Prostate gland (tissue), 2 donors: ENCODE measurements around the gene IL9. TPM values are rescaled to one million over a fixed set of nuclear protein-coding genes. Genes with fewer than 3 reads are reported as not detected.

Experiments
- DNase-seq: peaks from one replicate; pipeline ENCODE4 v3.0.0-alpha.2; 2019; ENCODE audit warnings: low spot score
- H3K27ac ChIP-seq, 2 donors: fragments of 200-600 bp; sonication (generic); 2 replicates each; pipeline ENCODE4 v1.5.1; 2017 to 2019
- H3K27me3 ChIP-seq: fragments of 200-600 bp; sonication (generic); replicated peaks from 2 replicates; pipeline ENCODE4 v1.5.1; 2019; ENCODE audit not compliant: insufficient read depth
- H3K36me3 ChIP-seq, 2 donors: fragments of 200-600 bp; sonication (generic); 1 replicate in 1 of 2; 2 replicates in 1 of 2; pipeline versions ENCODE4 v1.5.1 to v1.8.1; 2017 to 2019
- H3K4me1 ChIP-seq: fragments of 200-600 bp; sonication (generic); replicated peaks from 2 replicates; pipeline ENCODE4 v1.5.1; 2019
- H3K4me3 ChIP-seq, 2 donors: fragments of 200-600 bp; sonication (generic); 2 replicates each; pipeline ENCODE4 v1.5.1; 2017 to 2019
- H3K9me3 ChIP-seq: fragments of 200-600 bp; sonication (generic); 2 replicates; pipeline ENCODE4 v1.5.1; 2017
- CTCF ChIP-seq, 4 experiments: fragments of 200-600 bp in 2 of 4; fragments of 450-650 bp in 2 of 4; sonication (generic) in 2 of 4; IDR thresholded peaks; 1 replicate in 3 of 4; 2 replicates in 1 of 4; pipeline ENCODE4 v1.5.1; 2016 to 2019; ENCODE audit warnings: antibody characterized with exemption in 4 of 4, mild to moderate bottlenecking in 2 of 4, moderate library complexity in 2 of 4
- POLR2A ChIP-seq: fragments of 450-650 bp; IDR thresholded peaks from one replicate; pipeline ENCODE4 v1.6.1; 2016; ENCODE audit warnings: antibody characterized with exemption, mild to moderate bottlenecking
- POLR2AphosphoS5 ChIP-seq: sonication (generic); formaldehyde crosslinking; IDR thresholded peaks from one replicate; pipeline ENCODE4 v1.6.1; 2017; ENCODE audit warnings: antibody characterized with exemption
- WGBS: methylation state at CpG from one replicate; pipeline ENCODE4 v1.1.5; 2018; 5-methylcytosine and 5-hydroxymethylcytosine counted together
- intact Hi-C: fragments of 100-400 bp; cut with DNase I; formaldehyde crosslinking; loops from one replicate; pipeline ENCODE4 v1.14.2; 2022
- total RNA-seq, 2 donors: library from RNA; depleted of rRNA; stranded (reverse); fragments of >200 nt; gene quantifications; one replicate each; pipeline ENCODE4 v1.1.0, GENCODE V29; 2016

Gene IL9
- total RNA-seq, 2 donors from 2014 or later = not detected

DNA sequence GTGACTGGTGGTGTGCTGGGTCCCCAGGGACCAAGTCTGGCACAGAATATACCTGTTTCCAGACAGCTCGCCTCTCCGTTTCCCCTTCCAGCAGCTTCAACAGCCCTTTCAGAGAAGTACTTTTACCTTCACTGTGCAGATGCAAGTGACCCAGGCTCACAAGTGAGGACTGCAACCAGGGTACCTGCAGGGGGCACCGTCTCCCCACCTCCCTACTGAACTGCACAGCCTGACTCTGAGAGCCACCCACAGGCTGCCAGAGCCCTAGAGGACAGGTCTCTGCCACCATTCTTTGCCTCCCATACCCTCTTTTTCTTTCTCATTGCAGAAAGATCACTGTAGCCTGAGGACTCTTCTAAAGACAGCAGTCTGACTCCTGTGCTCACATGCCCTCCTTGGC lies 15.4 kb downstream of the IL9 start:
- H3K9me3 ChIP-seq = no peaks in the 10 kb centered on the region
- intact Hi-C loops = loop anchor here (5.0 kb wide), 1 partner anchor 182 kb away; no protein-coding TSS in a partner anchor
- DNase-seq = no peak
- H3K4me1 ChIP-seq = no peaks in the 10 kb centered on the region
- no peak overlapping the region for H3K4me3 ChIP-seq
- H3K27ac ChIP-seq = no peak overlapping the region
- H3K27me3 ChIP-seq = no peaks in the 10 kb centered on the region
- 86% methylated on average over 3 of the region's 3 CpGs for WGBS
- TF ChIP-seq CTCF (IDR thresholded peaks at IDR 0.05) (no peak), POLR2A (no peak), POLR2AphosphoS5 (no peak)
- no peaks in the 10 kb centered on the region for H3K36me3 ChIP-seq

GRCh38 chr5:135879591-135879990 lies 16.1 kb downstream of the IL9 start:
- Histone ChIP-seq H3K27ac (no peak overlapping the region), H3K9me3 (no peaks in the 10 kb centered on the region), H3K4me1 (no peaks in the 10 kb centered on the region), H3K27me3 (no peaks in the 10 kb centered on the region), H3K36me3 (no peaks in the 10 kb centered on the region), H3K4me3 (no peak overlapping the region)
- WGBS = 97% methylated on average over 3 of the region's 3 CpGs
- intact Hi-C loops = no loop called here
- no peak for DNase-seq
- TF ChIP-seq POLR2AphosphoS5 = no peak

- intact Hi-C loops = no loop called here
- Histone ChIP-seq H3K4me1 (no peaks in the 10 kb centered on the region), H3K9me3 (no peaks in the 10 kb centered on the region), H3K4me3 (no peak overlapping the region), H3K27ac (no peak overlapping the region), H3K27me3 (no peaks in the 10 kb centered on the region), H3K36me3 (no peaks in the 10 kb centered on the region)
- no peak for DNase-seq
- WGBS = 65% methylated on average over 4 of the region's 4 CpGs
- no peak for TF ChIP-seq POLR2A
- TF ChIP-seq CTCF (IDR thresholded peaks at IDR 0.05) = no peak
- no peak for TF ChIP-seq POLR2AphosphoS5
Observed at GRCh38 chr5:135878156-135878620, 17.5 kb downstream of the IL9 start.

DNA sequence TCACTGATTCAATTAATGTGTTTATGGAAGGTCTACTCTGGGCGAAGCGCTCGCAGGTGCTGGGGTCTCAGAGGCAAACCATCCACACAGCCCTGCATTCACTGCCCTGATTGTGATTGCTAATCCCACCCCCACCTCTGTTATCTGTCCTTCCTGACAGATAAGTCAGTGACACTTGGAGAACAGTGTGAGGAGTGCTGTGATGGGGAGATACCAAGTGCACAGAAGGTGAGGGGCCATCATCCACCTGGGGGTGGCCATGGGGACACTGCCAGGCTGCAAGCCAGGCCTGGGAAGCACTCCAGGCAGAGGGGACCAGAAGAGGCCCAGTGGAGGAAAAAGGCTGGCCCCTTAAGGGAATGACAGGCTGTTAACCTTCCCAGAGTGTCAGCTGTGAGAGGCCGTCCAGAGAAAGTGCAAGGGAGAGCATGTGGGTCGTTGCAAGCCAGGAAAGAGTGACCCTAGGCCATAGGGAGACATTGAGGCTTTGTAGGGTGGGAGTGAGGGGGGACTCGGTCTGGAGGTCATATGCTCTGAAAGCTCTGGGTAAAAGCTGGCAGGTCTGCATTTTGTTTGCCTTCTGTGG lies 18.0 kb downstream of the IL9 start:
- intact Hi-C loops = no loop called here
- TF ChIP-seq CTCF (IDR thresholded peaks at IDR 0.05) = no peak
- no peak for TF ChIP-seq POLR2A
- no peak for TF ChIP-seq POLR2AphosphoS5
- no peak for DNase-seq

DNA sequence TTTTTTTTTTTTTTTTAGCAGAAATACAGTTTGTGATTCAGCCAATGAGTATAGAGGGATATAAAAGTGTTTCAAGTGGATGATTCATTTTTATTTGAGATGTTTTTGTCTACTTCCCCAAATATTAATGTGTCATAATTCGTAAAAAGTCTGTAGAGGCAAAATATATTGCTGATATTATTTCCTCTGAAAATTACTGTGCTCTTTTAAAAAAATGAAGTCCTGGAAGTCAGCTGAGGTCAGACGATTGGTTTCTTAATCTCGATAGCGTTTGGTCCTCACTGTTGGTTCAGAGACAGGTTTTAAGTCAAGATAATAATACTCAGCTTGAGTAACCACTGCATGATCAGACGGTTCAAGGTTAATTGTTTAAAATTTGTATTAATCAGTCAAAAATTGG lies 19.5 kb downstream of the IL9 start:
- Histone ChIP-seq H3K27me3 (no peaks in the 10 kb centered on the region), H3K4me1 (no peaks in the 10 kb centered on the region), H3K27ac (no peak overlapping the region), H3K9me3 (no peaks in the 10 kb centered on the region), H3K36me3 (no peaks in the 10 kb centered on the region), H3K4me3 (no peak overlapping the region)
- WGBS = 78% methylated on average over 5 of the region's 5 CpGs
- TF ChIP-seq POLR2AphosphoS5 (no peak), POLR2A (no peak), CTCF (IDR thresholded peaks at IDR 0.05) (no peak)
- DNase-seq = no peak
- intact Hi-C loops = no loop called here

More for the DNA sequence above, 18.0 kb downstream of the IL9 start:
- Histone ChIP-seq H3K27ac (no peak overlapping the region), H3K4me1 (no peaks in the 10 kb centered on the region), H3K9me3 (no peaks in the 10 kb centered on the region), H3K36me3 (no peaks in the 10 kb centered on the region), H3K4me3 (no peak overlapping the region), H3K27me3 (no peaks in the 10 kb centered on the region)
- 84% methylated on average over 6 of the region's 6 CpGs for WGBS
